Testis (tissue), 2 donors: ENCODE data around the gene UNK.
"Not testable (repeated sequence)": the region's sequence is repeated elsewhere in the genome, so short reads cannot be mapped to it uniquely, and the experiment has no call there.

ENCODE experiments used
- POLR2A ChIP-seq: fragments of 450-650 bp; IDR thresholded peaks from one replicate; pipeline ENCODE4 v1.6.1; 2017; ENCODE audit warnings: antibody characterized with exemption, mild to moderate bottlenecking, moderate library complexity
- TF ChIP-seq, protein P1 (sequence below), 3 experiments: fragments of 450-650 bp in 2 of 3; fragments of 200-600 bp in 1 of 3; sonication (generic) in 1 of 3; IDR thresholded peaks; one replicate each; pipeline ENCODE4 v1.5.1; 2016 to 2019; ENCODE audit warnings: antibody characterized with exemption in 3 of 3, mild to moderate bottlenecking in 2 of 3, moderate library complexity in 1 of 3

DNA sequence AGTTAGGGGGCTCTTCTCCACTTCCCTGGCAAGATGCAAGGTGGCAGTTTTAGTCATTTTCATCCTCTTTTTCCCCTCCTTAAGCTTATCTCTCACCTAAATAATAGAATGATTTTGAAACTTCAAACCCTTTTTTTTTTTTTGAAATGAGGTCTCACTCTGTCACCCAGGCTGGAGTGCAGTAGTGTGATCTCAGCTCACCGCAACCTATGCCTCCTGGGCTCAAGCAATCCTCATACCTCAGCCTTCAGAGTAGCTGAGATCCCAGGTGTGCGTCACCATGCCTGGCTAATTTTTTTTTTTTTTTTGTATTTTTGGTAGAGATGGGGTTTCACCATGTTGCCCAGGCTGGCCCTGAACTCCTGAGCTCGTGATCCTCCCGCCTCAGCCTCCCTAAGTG, 80.3 kb downstream of the UNK start:
- TF ChIP-seq, protein P1, sequence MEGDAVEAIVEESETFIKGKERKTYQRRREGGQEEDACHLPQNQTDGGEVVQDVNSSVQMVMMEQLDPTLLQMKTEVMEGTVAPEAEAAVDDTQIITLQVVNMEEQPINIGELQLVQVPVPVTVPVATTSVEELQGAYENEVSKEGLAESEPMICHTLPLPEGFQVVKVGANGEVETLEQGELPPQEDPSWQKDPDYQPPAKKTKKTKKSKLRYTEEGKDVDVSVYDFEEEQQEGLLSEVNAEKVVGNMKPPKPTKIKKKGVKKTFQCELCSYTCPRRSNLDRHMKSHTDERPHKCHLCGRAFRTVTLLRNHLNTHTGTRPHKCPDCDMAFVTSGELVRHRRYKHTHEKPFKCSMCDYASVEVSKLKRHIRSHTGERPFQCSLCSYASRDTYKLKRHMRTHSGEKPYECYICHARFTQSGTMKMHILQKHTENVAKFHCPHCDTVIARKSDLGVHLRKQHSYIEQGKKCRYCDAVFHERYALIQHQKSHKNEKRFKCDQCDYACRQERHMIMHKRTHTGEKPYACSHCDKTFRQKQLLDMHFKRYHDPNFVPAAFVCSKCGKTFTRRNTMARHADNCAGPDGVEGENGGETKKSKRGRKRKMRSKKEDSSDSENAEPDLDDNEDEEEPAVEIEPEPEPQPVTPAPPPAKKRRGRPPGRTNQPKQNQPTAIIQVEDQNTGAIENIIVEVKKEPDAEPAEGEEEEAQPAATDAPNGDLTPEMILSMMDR (IDR thresholded peaks at IDR 0.05) = not testable (repeated sequence)
- TF ChIP-seq POLR2A = not testable (repeated sequence)
